Pons (tissue), 1 donor: ENCODE data around the gene POU2AF3.
"Not testable (repeated sequence)": the region's sequence is repeated elsewhere in the genome, so short reads cannot be mapped to it uniquely, and the experiment has no call there.

Source experiments
- DNase-seq: peaks from one replicate; pipeline ENCODE4 v3.0.0-alpha.2; 2016; ENCODE audit warnings: low spot score

Gene POU2AF3

GRCh38 chr11:111301004-111301841 lies 2.9 kb downstream of the POU2AF3 start:
- DNase-seq, result no peak

GRCh38 chr11:111301842-111302118 lies 3.4 kb downstream of the POU2AF3 start:
- no peak for DNase-seq

- no peak for DNase-seq
Observed at GRCh38 chr11:111302298-111302697, 4.0 kb downstream of the POU2AF3 start.

- DNase-seq, result no peak
Observed at GRCh38 chr11:111303461-111303860, 5.1 kb downstream of the POU2AF3 start.

GRCh38 chr11:111305162-111305802 lies 6.9 kb downstream of the POU2AF3 start:
- no peak for DNase-seq

GRCh38 chr11:111305876-111306275 lies 7.5 kb downstream of the POU2AF3 start:
- DNase-seq, result no peak

GRCh38 chr11:111306321-111306720 lies 8.0 kb downstream of the POU2AF3 start:
- no peak for DNase-seq

GRCh38 chr11:111307472-111308108 lies 9.2 kb downstream of the POU2AF3 start:
- DNase-seq, result no peak

- DNase-seq, result no peak
Observed at GRCh38 chr11:111308140-111308539, 9.8 kb downstream of the POU2AF3 start.

GRCh38 chr11:111309215-111309915 lies 11.0 kb downstream of the POU2AF3 start:
- no peak for DNase-seq

GRCh38 chr11:111310088-111310487 lies 11.7 kb downstream of the POU2AF3 start:
- no peak for DNase-seq

GRCh38 chr11:111310723-111311122 lies 12.4 kb downstream of the POU2AF3 start:
- DNase-seq, result no peak

- no peak for DNase-seq
Observed at GRCh38 chr11:111312076-111312475, 13.7 kb downstream of the POU2AF3 start.

GRCh38 chr11:111319296-111319695 lies 20.9 kb downstream of the POU2AF3 start:
- no peak for DNase-seq

- not testable (repeated sequence) for DNase-seq
Observed at GRCh38 chr11:111320199-111320598, 21.9 kb downstream of the POU2AF3 start.

- no peak for DNase-seq
Observed at GRCh38 chr11:111320728-111321568, 22.6 kb downstream of the POU2AF3 start.

- DNase-seq, result no peak
Observed at GRCh38 chr11:111322534-111322933, 24.2 kb downstream of the POU2AF3 start.

- DNase-seq, result peak; percentile 6
Observed at GRCh38 chr11:111324277-111324720, 26.0 kb downstream of the POU2AF3 start.

- no peak for DNase-seq
Observed at GRCh38 chr11:111325259-111325658, 26.9 kb downstream of the POU2AF3 start.

- DNase-seq, result no peak
Observed at GRCh38 chr11:111326824-111327223, 28.5 kb downstream of the POU2AF3 start.

GRCh38 chr11:111327908-111328624 lies 29.7 kb downstream of the POU2AF3 start:
- peak; percentile 8 for DNase-seq
